ENCODE results near the gene ADGRL1. TPM values are rescaled to one million over a fixed set of nuclear protein-coding genes. Genes with fewer than 3 reads are reported as not detected.
"Not testable (repeated sequence)": the region's sequence is repeated elsewhere in the genome, so short reads cannot be mapped to it uniquely, and the experiment has no call there.

Gene ADGRL1
- polyA plus RNA-seq, 5 donors, result 26.0 to 44.9 (median 32.7) TPM

DNA sequence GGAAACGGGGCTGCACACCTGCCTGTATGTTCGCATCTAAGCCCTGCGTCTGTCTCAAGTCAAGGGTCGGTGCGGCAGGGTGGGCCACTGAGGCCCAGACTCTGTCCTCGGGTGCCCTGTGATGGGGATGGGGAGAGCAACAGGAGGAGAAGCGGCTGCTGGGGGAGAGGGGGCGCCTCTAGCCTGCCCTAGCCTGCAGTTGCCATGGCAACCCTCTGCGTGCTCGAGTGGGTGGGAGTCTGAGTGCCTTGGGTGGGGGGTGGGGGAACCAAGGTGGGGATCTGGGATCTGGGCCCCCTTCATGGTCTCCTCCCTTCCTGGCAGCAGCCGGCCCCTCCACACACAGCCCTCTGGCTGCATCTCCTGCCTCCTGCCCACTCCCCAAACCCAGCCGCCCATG lies 10.8 kb downstream of the ADGRL1 start:
- DNase-seq, result not testable (repeated sequence)

DNA sequence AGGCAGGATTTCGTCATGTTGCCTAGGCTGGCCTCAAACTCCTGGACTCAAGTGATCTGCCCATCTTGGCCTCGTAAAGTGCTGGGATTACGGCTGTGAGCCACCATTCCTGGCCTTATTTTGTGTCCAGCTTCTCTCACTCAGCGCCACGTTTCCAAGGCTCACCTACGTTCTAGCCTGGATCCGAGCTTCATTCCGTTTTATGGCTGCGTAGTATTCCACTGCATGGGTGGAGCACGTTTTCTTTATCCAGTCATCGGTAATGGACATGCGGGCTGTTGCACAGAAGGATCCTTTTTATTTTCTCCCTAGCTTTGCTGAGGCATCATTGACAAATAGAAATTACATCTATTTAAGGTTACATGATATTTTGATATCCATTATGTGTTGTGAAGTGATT lies 16.6 kb downstream of the ADGRL1 start:
- no peak for DNase-seq

DNA sequence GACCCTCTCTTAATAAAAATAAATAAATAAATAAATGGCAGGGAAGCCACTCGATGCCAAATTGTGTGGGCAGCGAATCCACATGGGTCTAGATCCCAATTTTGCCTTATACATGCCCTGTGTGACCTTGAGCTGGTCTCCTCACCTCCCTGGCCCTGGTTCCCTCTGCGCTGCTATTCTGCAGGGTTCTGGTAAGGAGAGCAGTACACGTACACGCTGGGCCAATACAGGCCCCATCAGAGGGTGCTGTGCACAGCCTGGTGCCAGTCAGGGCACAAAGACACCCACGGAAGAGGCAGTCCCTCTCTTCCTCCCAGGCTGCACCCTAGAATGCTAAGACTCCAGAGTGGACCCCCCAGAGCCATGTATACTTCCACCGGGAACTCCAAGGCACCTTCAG lies 17.9 kb downstream of the ADGRL1 start:
- DNase-seq, result not testable (repeated sequence)

DNA sequence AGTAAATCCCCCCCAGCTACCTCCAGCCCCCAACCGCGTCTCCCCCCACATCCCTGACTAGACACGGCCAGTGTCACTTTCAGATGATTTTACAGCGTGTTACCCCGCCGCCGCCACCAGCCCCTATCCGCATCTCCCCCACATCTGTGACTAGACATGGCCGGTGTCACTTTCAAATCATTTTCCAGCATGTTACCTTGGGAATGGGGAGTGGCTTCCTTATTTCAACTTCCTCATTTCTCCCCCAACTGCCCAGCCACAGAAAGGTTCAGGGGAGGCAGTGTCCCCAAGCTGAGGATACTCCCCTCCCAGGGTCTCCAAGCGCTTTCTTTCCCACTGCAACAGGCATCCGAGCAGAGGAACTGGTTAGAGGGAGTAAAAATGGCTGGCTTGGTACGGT lies 18.4 kb downstream of the ADGRL1 start:
- DNase-seq, result no peak

DNA sequence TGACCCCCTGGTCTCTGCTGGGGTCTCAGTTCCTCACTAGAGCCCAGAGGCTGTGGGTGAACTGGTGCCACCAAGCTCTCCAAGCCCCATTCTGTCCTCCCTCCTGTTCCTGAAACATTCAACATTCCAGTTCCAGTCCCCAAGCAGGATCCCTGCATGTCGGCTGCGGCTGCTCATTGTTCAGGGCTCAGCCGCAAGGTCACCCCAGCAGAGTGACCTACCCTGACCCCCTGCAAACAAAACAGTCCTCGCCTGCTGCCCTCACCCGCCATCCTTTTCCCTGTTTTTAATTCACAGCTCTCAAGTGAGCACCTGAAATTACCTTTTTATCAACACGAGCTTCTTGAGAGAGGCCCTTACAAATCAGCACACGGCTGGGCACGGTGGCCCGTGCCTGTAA lies 19.3 kb downstream of the ADGRL1 start:
- not testable (repeated sequence) for DNase-seq

DNA sequence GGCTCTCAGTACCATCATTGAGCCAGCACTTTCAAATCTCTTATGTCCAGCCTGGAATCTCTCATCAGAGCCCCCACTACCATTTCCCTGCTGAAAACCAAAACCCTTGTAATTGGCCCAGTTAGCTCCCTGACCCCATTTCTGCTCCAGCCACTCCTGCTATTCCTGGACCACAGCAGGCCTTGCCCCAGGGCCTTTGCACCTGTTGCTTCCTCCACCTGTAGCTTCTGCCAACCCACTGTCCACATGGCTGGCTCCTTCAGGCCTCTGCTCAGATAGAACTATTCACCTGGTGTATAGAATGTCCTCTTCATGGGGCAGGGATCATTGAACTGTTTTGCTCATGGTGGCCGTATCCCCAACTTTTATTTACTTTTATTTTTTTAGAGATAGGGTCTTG lies 20.3 kb downstream of the ADGRL1 start:
- not testable (repeated sequence) for DNase-seq

DNA sequence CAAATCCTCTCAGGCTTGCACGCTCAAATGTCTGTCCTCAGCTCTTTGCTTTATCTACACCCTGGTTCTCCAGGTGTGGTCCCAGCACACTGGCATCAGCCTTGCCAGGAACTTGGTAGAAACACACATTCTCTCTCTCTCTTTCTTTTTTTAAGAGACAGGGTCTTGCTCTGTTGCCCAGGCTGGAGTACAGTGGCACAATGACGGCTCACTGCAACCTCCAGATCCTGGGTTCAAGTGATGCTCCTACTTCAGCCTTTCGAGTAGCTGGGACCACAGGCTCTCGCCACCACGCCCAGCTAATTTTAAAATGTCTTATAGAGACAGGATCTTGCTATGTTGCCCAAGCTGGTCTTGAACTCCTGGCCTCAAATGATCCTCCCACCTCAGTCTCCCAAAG lies 20.8 kb downstream of the ADGRL1 start:
- DNase-seq, result no peak

DNA sequence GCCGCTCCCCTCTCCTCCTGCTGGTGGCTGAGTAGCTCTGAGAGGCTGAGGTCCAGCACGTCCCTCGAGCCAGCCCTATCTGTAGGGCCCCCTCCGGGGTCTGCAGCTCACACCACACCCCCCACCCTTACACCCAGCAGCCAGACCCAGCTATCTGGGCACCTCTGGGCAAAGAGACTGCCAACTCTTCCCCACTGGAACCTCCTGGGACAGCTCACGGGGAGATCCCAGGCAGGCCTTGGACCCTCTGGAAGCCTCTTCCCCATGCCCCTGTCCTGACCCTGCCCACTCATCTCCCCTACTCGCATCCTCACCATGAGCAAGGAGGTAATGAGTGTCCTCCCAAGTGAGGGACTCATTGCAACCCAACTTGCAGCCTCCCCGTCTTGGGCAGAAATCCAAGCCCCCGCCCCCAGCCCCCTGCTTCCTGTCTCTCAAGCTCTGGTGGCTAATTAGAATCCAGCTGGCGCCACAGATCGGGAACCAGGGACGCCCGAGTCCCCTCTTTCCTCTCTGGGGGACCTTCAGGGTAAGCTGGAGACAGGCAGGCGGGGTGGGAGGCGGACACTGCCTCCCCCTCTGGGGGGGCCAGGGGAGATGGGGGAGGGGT lies 22.1 kb downstream of the ADGRL1 start:
- no peak for DNase-seq

DNA sequence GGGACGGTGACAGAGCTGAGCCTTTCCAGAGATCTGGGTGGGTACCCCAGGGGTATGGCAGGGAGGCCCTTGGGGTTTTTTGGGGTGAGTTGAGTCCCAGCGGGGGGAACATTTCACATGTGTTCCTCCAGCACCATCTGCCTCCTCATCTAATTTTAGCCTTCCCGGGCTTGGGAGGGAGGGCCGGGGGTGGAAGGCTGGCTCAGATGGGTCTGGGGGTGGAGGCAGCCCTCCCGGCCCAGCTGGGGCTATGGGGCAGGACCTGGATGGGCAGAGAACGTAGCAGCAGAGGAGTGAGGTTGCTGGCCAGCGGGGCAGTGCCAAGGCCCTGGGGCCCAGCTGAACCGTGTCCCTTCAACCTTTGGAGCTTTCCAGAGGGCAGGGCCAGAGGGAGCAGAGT lies 23.5 kb downstream of the ADGRL1 start:
- DNase-seq, result no peak

DNA sequence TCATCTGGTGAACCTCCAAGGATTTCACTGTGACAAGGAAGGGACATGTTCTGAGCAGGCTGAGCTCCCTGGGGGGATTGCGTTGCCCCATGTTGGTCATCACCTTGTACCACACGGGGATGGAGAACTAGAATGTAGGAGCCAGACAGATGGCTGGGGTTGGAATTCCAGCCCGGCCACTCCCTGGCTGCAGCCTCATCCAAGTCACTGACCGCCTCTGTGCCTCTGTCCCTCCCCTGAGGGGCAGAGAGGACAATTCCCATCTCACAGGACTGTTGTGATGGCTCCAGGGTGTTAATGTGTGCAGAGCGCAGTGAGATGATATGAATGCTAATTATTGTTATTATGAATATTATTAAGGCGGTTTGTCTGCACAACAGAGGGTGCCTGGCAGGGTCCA lies 24.1 kb downstream of the ADGRL1 start:
- no peak for DNase-seq

DNA sequence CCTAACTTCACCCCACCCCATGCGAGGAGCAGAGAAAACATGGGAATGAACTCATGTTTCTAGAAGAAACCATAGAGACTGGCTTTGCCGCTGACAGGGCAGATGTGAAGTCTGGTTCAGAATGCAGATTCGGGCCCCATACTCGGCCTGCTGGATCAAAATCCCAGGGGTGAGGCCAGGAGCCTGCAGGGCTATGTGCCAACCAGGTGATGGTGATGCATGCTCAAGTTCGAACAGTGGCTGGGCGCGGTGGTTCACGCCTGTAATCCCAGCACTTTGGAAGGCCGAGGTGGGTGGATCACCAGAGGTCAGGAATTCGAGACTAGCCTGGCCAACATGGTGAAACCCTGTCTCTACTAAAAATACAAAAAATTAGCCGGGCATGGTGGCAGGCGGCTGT lies 24.8 kb downstream of the ADGRL1 start:
- DNase-seq, result not testable (repeated sequence)

DNA sequence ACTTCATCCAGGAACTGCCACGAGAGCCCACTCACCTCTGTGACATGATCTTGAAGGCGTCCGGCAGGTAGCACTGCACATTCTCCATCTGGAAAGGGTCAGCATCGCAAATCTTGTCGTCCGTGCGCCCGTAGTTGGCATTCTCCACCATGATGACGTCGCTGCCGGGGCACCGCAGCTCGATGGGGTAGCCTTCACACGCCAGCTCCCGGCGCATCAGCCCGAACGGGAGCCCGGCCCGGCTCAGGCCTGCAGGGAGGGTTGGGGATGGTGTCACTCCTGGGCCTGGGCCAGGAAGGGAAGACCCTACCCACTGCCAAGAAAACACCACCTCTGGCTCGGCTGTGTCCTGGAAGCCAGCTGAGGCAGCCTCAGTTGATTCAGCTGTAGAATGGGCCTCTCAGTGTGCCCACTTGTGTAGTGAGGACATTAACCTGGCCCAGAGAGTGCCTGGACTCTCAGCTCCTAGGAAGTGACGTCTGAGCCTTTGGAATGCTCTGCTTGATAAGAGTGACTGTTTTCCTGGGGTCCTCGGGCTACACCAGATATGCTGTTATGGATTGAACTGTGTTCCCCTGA lies 28.4 kb downstream of the ADGRL1 start:
- no peak for DNase-seq

DNA sequence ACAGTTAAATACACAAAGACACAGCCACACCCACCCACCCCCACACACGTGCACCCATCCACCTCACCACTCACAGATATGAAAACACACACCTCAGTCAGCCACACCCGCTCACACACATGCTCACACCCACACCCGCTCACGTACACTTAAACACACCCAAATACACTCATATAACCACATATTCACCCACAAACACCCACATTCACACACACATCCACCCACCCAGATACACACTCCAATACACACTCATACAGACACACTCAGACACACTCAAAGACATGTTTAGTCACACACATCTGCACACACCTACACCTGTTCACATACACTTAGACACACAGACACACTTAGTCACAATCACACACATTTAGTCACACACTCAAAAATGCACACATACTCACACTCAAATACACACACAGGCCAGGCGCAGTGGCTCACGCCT lies 30.6 kb downstream of the ADGRL1 start:
- DNase-seq, result no peak

DNA sequence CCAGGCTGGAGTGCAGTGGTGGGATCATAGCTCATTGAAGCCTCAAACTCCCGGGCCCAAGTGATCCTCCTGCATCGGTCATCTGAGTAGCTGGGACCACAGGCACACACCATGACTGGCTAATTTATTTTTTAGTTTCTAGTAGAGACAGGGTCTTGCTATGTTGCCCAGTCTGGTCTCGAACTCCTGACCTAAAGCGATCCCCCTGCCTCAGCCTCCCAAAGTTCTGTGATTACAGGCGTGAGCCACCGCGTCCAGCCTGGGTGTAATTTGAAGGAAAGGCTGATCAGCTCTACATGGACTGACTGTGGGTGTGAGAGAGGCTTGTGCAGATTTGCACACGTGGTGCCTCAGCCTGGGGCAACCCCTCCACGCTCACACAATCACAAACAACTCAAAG lies 31.1 kb downstream of the ADGRL1 start:
- DNase-seq, result no peak

DNA sequence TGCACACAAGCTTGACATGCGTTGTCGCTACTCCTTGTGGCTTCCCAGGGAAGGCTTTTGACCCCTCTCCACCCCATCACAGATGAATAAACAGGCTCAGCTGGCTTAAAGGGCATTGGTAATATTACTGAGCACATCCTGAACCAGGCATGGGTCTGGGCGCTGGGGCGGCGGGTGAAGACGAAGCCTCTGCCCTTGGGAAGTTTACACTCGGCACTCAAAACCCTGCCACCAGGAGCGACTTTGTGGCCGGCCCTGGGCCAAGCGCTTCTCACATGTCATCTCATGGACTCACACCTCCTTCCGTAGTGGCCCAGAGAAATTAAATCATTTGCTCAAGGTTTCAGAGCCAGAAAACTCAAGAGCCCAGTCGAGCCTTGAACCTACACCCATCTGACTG lies 37.0 kb downstream of the ADGRL1 start:
- no peak for DNase-seq

DNA sequence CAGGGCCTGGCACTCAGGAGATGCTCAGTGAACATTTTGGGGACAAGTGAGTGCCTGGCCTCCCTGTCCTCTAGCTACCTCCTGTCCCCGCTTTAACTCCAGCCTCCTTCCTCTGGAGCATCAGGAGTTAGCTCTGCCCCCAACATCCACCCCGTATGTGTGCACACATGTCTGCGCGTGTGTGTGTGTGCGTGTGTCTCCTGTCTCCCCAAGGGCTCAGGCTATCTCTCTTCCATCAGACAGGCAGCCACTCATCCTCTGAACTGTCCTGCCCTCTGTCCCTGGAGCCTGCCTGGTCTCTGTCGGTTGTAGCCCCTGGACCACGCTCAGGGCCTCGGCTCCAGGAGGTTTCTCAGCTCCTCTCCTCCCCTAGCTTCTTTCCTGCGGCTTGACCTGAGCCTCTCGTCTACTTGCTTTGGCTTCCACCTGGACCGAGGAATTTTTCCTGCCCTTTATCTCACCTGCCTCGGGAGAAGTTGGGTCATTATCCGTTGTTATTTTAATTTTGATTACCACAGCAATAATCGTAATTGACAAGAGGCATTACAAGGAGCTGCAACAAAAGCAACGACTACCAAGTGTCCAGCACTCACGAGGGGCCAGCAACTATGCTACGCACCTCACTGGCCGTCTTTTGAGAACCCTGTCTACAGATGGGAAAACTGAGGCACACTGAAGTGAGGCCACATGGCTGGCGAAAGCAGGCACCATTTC lies 37.6 kb downstream of the ADGRL1 start:
- DNase-seq, result no peak

DNA sequence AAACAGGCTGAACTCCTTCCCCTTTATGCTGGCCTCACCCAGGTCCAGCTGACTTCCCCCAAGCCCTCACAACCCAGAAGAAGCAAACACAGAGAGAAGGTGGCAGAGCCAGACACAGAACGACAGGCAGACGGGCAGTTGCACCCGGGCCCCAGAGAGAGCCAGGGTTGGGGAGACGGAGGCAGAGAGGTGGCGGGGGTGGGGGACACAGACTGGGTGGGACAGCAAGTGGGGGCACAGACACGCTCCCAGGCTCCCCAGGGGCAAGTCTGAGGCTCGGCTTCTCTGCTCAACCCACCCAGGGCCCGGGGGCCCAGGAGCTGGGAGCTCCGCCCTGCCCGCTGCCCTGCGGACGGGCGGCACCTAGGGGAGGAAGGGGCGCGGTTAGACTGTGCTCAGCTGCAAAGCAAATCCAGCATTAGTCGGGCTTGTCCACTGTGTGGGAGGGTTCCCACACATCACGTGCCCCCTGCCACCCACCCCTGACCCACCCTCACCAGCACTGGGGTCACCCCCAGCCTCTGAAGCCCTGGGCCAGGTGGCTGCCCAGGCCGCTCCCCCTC lies 38.3 kb downstream of the ADGRL1 start:
- DNase-seq, result no peak

DNA sequence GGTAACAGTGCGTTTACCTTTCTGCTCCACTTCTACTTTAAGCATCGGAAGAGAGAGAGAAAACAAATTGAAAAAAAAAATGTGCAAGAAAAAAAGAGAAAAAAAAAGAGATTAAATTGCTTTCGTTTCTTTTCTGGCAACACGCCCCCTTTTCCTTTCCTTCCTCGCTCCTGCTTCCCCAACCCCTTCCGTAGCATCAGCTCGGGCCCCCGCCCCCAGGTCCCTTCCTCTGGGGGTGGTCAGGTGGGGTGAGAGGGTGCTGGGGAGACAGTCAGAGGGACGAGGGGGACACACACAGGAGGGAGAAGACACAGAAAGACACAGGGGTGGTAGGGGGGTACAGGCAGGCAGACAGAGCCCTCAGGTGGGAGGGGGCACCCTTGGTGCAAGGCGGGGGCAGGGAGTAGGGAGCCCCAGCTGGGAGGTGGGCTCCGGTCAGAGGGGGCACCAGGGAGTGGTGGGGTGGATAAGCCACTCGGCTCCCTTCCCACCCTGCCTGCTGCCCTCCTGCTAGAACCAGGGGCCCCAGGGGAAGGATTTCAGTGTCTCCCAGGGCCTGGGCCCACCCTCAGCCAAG lies 38.9 kb downstream of the ADGRL1 start:
- DNase-seq, result no peak

DNA sequence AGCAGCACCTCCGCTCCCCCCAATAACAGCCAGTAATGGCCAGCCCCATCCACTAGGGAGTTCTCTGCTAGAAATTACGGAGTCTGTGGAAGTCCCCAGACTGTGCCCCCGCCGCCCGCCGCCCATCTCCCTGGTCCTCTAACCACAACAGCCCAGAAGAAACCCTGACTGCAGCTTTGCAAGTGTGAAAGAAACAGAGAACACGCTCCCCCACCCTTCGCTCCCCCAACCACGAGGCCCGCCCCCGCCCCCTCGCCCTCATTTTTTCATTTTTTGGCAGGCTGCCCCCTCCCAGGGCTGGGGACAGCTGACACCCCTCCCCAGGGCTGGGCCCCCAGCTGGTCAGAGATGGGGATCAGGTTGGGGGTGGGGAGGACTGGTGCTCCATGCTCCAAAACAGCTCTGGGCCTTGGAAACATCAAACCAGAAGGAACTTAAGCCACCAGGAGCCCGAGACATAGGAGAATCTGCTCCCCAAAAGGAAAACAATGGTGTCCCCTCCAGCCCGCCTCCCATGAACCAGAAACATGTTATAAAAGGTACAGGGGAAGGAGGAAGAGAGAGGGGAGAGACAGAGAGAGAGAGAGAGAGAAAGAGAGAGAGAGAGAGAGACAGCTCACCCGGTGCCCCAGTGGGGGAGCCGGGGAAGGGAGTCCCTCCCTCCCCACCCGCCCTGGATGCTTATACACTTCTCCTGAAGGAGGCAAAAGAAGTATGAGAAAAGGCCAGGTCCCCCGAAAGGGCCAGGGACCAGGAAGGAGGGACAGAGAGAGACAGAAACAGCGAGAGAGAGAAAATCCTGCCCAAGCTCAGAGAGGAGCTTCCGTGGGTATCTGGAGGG lies 39.8 kb downstream of the ADGRL1 start:
- no peak for DNase-seq

DNA sequence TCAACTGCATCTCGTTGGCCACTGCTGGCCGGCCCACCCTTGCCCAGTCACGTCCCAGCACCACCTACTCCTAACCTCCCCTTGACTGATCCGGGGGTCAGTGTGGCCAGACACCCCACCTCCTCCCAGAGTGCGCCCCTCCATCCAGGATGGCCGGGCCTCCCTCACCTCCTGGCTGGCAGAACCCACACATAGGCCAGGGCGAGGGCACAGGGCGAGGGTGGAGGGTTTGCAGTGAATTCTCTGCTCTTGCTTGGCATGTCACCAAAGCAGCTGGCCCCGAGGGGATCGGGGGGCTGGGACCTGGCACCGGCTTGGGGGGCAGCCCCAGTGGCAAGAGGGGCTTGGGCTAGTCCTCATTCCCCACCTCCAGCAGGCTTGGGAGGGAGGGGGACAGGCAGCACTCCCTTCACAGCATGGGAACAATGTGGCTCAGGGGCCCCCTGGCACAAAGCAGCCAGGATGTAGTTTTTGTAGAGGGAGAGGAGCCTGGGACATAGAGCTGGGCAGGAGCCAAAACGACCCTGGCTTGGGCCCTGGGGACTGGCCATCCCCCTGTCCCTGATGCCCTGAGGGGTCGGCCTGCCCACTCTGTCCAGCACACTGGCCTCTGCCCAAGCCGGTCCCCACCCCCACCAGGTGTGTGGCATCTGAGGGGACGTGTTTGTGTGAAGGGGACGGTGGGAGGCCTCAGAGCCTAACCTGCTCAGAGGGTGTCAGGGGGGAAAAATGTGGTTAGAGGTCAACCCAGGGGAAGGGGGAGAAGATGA lies 41.1 kb downstream of the ADGRL1 start:
- no peak for DNase-seq

DNA sequence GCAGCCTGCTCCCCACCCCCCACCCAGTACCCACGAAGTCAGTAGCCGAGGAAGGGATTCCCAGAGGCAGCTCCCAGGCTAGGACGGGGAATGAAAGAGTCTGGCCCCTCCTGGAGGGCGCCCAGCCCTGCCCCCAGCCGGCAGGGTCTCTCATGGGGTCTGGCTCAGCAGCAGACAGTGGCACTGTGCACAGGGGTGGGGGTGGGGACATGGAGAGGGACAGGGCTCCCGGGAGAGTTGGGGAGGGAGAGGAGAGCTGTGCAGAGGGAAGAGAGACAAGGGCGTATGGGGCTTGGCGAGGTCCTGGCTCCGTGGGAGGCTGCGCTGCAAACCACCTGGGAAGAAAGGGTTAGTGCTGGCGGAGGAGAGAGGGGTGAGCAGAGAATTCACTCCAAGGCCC lies 41.9 kb downstream of the ADGRL1 start:
- DNase-seq, result no peak

All from right lung (tissue), 5 donors.